GM18907 (cell line): ENCODE results near the gene POMT2.

ENCODE experiments used
- ATAC-seq: cut with Tn5 transposase; IDR thresholded peaks from one replicate; pipeline ENCODE4 v1.9.1; 2021; ENCODE audit warnings: mild to moderate bottlenecking, moderate library complexity; ENCODE audit not compliant: unreplicated experiment

POMT2 gene

GRCh38 chr14:77268989-77269600, 51.6 kb downstream of the POMT2 start:
- ATAC-seq = no peak

GRCh38 chr14:77267937-77268699, 52.6 kb downstream of the POMT2 start:
- ATAC-seq = no peak

- no peak for ATAC-seq
These were observed 54.3 kb downstream of the POMT2 start for GRCh38 chr14:77266336-77266735.

DNA sequence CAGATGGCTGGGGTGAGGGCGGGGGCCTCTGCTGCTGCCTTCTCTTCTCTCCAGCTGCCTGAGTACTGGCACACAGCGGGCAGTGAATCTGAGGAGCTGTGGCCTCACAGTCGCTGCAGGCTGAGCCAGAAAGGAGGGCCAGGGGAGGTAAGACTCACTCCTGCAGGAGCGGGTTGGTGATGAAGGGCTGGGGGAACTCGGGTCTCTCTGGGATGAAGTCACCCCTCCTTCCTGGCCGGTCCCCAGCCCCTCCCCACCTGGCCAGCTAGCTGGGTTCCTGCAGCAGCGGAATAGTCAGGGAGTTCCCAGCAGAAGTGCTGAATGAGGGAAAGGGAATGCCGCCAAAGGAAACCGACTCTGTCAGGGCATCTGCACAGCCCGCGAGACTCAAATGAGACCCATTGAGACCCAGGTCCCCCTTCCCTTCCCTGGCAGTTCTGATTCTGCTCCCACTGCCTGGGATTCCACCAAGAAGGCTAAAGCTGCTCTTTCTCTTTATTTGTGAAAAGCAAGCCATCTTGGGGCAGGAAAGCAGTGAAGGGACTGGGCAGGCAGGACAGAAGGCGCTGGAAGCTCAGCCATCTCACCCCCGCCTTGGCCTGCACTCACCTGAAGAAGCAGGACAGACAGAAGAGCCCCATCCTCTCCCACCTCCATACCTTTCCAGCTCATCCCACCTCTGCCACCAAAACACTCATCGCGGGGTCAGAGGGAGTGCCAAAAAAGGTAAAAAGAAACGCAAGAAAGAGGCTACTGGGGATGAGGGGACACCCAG, 54.9 kb downstream of the POMT2 start:
- ATAC-seq = no peak

DNA sequence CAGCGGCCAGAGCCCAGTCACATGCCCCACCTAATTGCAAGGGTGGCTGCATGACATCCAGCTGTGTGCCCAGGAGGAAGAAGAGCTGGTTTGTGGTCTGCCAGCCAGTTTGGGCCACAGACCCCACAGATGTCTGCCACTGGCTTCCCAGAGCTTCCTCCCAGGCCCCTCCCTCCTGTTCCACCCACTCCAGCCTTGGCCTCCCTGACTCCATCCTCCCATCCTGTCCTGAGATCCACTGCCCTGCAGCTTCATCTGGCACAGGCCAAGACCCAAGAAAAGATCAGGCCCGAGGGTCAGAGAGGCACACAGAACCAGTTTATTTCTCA, 55.5 kb downstream of the POMT2 start:
- no peak for ATAC-seq

DNA sequence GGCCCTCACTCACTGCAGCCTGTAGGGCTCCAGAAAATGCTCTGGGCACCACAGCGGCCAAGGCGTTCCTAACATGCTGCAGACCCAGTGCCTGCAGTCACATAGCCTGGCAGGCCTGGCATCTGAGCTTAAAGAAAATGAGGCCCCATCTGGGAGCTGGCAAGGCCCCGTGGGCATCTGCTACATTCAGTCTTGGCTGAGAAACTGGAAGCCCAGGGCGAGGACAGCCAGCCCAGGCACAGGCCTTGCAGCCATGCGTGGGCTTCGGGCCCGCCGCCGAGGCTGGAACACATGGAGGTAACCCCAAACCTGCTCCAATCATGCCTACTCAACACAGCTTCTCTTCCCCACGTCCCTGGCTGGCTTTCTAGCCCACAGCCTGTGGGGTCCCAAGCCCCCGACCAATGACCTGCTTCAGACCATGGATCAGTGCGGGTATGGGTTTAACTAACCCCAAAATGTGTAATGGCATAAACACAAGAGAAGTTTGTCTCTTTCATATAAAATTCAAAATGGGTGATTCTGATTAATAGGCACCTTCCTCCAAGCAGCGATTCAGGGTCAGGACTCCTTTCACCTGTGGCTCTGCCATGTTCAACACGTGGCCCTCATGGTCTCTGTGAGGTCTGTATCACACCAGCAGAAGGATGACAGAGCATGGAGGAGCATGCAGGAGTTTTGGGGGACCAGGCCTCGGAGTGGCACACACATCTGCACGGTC, 56.1 kb downstream of the POMT2 start:
- no peak for ATAC-seq

DNA sequence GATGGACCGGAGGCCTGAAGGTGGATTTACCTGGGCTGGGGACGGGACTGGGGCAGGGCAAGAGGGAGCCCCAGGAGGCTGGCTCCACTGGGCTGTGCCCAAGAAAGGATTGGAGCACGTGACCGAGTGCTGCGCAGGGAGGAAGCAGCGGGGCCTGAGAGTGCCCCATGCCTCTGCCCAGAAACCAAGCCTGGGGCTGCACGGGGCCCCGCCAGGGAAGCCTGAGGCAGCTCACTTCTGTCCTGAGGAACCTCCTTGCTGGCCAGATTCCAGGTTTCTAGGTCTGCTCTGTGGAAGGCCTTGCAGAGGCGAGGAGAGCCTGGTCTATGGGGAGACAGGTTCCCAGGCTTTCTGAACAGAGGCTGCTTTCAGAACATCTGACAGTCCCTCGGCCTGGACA, 60.1 kb downstream of the POMT2 start:
- ATAC-seq = no peak

DNA sequence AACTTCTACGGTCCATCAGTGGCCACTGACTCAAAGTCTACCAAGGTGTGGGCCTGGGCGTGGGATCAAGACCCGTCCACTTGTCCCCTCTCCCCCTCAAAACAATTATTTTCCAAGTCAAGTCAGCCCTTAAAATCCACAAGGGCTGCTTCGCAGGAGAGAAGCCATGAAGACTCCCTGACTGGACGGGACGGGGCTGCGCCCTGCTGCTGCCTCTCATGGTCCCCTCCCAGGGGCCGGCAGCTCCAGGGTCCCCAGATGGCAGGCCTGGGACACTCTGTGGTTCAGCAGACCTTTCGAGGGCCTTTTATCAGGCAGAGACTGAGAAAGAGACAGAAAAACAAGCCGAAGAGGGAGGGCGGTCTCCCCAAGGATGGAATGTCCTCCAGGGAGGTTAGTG, 60.5 kb downstream of the POMT2 start:
- ATAC-seq = no peak

DNA sequence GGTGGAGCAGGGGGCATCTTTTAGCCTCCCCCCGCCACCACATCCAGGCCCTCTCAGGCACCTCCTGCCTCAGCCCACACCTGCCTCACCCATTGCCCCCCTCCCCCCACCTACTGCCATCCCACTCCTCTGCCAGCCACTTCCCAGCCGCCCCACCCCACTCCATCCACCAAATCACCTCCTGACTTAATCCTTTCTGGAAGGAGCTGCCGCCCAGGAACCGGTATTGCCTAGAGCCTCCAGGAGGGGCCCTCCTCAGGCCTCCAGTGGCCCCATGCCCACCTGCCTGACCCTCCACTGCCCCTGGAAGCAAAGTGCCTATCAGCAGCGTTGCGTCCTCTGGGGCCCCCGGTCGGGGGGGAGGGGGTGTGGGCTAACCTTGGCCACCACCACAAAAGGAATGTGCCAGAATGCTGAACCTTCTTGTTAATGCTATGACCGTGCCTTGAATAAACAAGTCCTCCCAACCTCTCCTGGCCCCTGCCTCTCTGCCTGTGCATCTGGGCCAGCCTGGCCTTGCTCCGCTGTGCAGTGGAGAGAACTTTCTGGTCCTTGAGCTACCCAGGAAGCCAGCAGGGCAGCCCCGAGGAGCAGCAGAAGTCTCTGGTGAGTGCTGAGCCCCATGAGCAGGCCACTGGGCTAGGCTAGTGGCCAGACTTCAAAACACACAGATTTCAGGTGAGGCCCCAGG, 61.5 kb downstream of the POMT2 start:
- ATAC-seq = no peak

DNA sequence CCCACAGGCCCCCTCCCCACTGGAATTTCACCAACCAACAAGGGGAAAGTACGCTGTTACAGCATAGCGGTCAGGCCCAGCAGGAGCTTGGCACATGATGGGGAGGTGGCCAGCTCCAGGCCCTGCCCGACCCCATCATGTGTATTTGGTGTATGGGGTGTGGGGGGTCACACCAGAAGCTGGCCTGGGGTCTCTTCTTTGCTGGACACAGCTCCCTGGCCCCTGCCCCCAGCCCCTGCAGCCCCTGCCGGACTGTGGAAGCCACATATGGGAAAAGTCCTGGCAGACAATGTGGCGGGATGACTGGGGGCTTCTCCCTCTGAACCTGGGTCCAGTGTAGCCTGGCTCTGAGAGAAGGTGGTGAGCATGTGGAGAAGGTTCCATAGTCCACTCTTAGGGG, 62.1 kb downstream of the POMT2 start:
- ATAC-seq = no peak

DNA sequence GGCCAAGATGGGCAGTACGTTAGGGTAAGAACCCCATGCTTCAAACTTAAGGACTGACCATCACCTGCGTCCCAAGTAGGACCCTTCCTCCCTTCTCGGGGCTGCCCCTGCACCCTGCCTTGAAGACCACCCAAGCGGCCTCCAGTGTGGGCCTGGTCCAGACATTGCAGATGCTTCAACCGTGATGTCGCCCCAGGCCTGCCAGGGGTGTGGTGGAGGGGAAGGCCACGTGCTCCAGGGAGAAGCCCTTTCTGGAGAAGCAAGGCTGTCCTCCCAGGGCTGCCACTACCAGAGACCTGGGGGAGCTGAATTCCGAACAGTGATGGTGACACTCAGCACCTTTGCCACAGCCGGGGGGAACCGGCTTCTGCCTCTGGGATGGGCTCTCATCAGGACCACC, 63.0 kb downstream of the POMT2 start:
- ATAC-seq = no peak

GRCh38 chr14:77256694-77257093, 64.0 kb downstream of the POMT2 start:
- no peak for ATAC-seq

DNA sequence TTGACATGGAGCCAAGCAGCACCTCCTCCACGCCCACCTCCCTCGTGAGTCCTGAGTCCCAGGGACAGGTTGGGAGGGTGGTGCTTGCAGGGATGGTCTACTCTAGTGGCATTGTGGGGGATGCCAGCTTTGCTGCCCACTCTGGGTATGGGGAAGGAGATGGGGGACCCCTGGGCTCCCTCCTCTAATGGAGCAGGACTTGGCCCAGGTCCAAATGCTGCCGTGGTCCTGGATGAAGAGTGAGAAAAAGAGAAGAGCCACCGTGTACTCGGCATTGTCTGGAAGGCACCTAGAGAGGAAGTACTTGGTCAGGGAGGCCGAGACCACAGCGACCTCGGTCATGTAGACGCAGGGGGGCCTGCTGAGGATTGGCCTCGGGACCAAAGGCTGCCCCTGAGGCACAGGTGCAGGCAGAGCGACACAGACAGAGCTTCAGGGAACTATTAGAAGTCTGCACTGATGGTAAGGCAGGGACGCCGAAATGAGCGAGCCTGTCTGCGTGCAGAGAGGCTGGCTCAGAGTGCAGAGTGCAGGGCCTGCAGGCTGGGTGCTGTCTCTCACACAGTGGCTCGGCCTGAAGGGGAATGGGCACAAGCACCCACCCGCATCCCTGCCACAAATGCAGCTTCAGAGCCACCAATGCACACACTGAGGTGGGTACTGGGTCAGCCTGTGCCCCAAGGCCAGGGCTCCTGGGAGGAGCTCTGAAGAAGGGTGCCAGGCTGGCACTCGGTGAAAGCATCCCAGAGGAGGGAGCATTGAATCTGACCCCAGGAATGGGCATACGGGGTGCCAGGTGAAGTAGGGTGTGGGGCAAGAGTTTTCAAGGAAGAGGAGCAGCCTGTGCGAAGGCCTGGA, 67.1 kb downstream of the POMT2 start:
- no peak for ATAC-seq

GRCh38 chr14:77251870-77252269, 68.8 kb downstream of the POMT2 start:
- no peak for ATAC-seq

GRCh38 chr14:77250927-77251326, 69.8 kb downstream of the POMT2 start:
- ATAC-seq = no peak

- ATAC-seq = no peak
These were observed 71.4 kb downstream of the POMT2 start for GRCh38 chr14:77249286-77249685.

DNA sequence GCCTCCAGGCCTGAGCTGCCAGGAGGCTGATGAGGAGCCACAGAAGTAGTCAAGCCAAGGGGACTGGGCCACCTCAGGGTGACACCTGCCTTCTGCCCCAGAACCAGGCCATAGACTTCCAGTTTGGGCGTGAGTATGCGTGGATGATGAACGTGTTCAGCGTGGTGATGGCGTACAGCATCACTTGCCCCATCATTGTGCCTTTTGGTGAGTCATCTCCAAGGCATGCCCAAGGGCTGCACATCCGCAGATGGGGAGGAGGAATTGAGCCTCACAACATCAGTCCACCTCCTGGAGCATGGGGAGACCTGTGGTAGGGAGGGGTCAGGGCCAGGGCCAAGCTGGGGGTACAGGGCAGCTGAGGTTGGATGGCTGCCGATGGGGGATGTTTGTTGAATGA, 72.0 kb downstream of the POMT2 start:
- ATAC-seq = no peak

DNA sequence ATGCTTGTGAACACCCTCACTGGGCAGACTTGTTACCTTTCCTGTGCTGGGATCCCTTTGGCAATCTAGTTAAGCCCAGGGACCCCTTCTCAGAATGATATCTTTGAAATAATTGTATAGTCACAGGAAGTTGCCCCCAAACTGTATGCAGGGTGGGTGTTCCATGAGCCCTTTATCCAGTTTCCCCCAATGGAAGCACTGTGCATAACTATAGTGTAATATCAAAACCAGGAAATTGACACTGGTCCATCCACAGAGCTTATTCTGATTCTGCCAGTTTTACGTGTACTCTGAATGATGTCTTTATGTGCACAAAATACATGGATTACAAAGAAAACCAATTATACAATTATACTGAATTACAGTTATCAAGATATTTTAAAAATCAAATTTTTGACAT, 73.9 kb downstream of the POMT2 start:
- no peak for ATAC-seq

DNA sequence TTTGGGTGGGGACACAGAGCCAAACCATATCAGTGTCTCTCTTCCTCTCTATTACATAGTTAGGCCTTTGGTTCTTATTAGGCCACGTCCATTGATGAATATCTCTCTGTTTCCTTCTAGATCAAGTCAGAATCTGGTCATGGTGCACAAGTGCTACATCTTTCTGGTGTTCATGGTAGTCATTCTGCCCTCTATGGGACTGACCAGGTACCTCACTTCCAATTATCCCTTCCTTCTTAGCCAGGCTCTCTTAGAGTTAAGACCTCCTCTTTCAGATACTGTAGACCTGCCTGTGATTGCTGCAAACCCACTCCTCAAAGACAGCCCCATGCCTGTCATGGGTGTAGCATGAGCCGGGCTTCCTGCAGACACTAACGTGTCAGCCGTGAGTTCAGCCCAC, 74.9 kb downstream of the POMT2 start:
- ATAC-seq = no peak

GRCh38 chr14:77243853-77244252, 76.8 kb downstream of the POMT2 start:
- no peak for ATAC-seq
